Neural progenitor cell (in vitro differentiated cells): Measurements from ENCODE around the gene RAP1A. TPM values are rescaled to one million over a fixed set of nuclear protein-coding genes. Genes with fewer than 3 reads are reported as not detected.

Experiments
- DNase-seq: peaks from one replicate; pipeline ENCODE4 v3.0.0-alpha.2; 2016; ENCODE audit warnings: low spot score
- H2AFZ ChIP-seq: fragments of 200-600 bp; sonication (generic); replicated peaks from 2 replicates; pipeline ENCODE4 v1.6.1; 2016; ENCODE audit warnings: antibody characterized with exemption
- H3F3A ChIP-seq: fragments of 200-600 bp; sonication (generic); 2 replicates; pipeline ENCODE4 v1.6.1; 2016; ENCODE audit warnings: antibody characterized with exemption, low read depth
- H3K27ac ChIP-seq: fragments of 200-600 bp; sonication (generic); 2 replicates; pipeline ENCODE4 v1.5.1; 2016; ENCODE audit warnings: mild to moderate bottlenecking
- H3K27me3 ChIP-seq: fragments of 200-600 bp; sonication (generic); 2 replicates; pipeline ENCODE4 v1.6.1; 2016; ENCODE audit warnings: mild to moderate bottlenecking, moderate library complexity
- H3K36me3 ChIP-seq: fragments of 200-600 bp; sonication (generic); 2 replicates; pipeline ENCODE4 v1.5.1; 2016
- H3K4me1 ChIP-seq: fragments of 200-600 bp; sonication (generic); 2 replicates; pipeline ENCODE4 v1.6.1; 2016; ENCODE audit warnings: mixed run types
- H3K4me2 ChIP-seq: fragments of 200-600 bp; sonication (generic); 2 replicates; pipeline ENCODE4 v1.6.1; 2016
- H3K4me3 ChIP-seq: fragments of 200-600 bp; sonication (generic); 2 replicates; pipeline ENCODE4 v1.5.1; 2016
- H3K79me2 ChIP-seq: fragments of 200-600 bp; sonication (generic); 2 replicates; pipeline ENCODE4 v1.6.1; 2016; ENCODE audit warnings: low read depth
- H3K9ac ChIP-seq: fragments of 200-600 bp; sonication (generic); 2 replicates; pipeline ENCODE4 v1.6.1; 2016
- H3K9me3 ChIP-seq: fragments of 200-600 bp; sonication (generic); 2 replicates; pipeline ENCODE4 v1.5.1; 2016; ENCODE audit warnings: low read depth
- H4K20me1 ChIP-seq: fragments of 200-600 bp; sonication (generic); 2 replicates; pipeline ENCODE4 v1.6.1; 2016; ENCODE audit warnings: low read depth
- H3K27ac Mint-ChIP-seq: 3 replicates; pipeline ENCODE4 v1.8.0; 2021; ENCODE audit warnings: mixed read lengths
- H3K27me3 Mint-ChIP-seq: 2 replicates; pipeline ENCODE4 v1.8.0; 2022; ENCODE audit warnings: low read depth, mild to moderate bottlenecking, inconsistent platforms, moderate library complexity, mixed read lengths; ENCODE audit not compliant: insufficient read depth
- H3K36me3 Mint-ChIP-seq: 3 replicates; pipeline ENCODE4 v1.8.0; 2021; ENCODE audit warnings: mixed read lengths
- H3K4me1 Mint-ChIP-seq: 3 replicates; pipeline ENCODE4 v1.8.0; 2021; ENCODE audit warnings: mixed read lengths
- H3K4me3 Mint-ChIP-seq: 3 replicates; pipeline ENCODE4 v1.8.0; 2021; ENCODE audit warnings: mild to moderate bottlenecking, moderate library complexity, mixed read lengths
- H3K9me3 Mint-ChIP-seq: 3 replicates; pipeline ENCODE4 v1.8.0; 2020; ENCODE audit warnings: mixed read lengths
- EZH2 ChIP-seq: fragments of 200-600 bp; sonication (generic); IDR thresholded peaks from 2 replicates; pipeline ENCODE4 v1.6.1; 2017; ENCODE audit warnings: antibody characterized with exemption, mild to moderate bottlenecking, moderate library complexity
- EZH2phosphoT487 ChIP-seq: fragments of 200-600 bp; sonication (generic); IDR thresholded peaks from 2 replicates; pipeline ENCODE4 v1.6.1; 2017; ENCODE audit warnings: antibody characterized with exemption
- total RNA-seq: library from RNA; depleted of rRNA; stranded (reverse); fragments of >200 nt; gene quantifications from 2 replicates; pipeline ENCODE4 v1.2.3, GENCODE V29; 2015; ENCODE audit warnings: low replicate concordance
- TF ChIP-seq, protein P1 (sequence below): fragments of 200-600 bp; sonication (generic); IDR thresholded peaks from 2 replicates; pipeline ENCODE4 v1.5.1; 2017; ENCODE audit warnings: antibody characterized with exemption, mild to moderate bottlenecking

RAP1A gene
- total RNA-seq, 1 donor from 2014 or later: 27.5 TPM

DNA sequence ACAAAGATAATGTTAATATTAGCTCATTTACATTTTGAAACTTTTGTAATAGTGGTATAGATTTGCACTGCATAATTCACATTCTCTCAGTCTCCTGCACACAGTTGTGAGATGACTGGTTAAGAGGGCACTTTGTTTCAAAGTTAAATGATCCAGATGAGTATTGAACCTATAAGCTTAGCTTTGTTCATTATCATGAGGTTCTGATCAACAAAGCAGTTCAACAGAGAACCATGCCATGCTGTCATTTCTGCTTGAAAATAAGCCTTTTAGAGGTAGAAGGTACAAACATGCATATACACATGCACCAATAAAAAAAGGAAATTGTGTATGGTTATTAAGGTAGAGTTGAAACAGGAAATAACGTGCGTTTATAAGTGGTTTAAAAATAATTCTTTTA, 4.8 kb downstream of the RAP1A start:
- Mint-ChIP-seq H3K9me3 (no peaks in the 10 kb centered on the region), H3K27me3 (no peaks in the 10 kb centered on the region), H3K36me3 (no peaks in the 10 kb centered on the region), H3K4me3 (no peak overlapping the region), H3K27ac (no peak overlapping the region), H3K4me1 (peaks cover 18% of the 10 kb centered on the region)
- no peak overlapping the region for H3K4me2 ChIP-seq
- H3K27ac ChIP-seq: no peak overlapping the region
- no peak overlapping the region for H3K4me3 ChIP-seq
- H3K9me3 ChIP-seq: no peaks in the 10 kb centered on the region
- no peaks in the 10 kb centered on the region for H3K36me3 ChIP-seq
- peaks cover 48% of the 10 kb centered on the region for H4K20me1 ChIP-seq
- DNase-seq: no peak
- H2AFZ ChIP-seq: no peak overlapping the region
- peaks cover 95% of the 10 kb centered on the region for H3K79me2 ChIP-seq
- peaks cover 17% of the 10 kb centered on the region for H3K4me1 ChIP-seq
- H3K9ac ChIP-seq: no peak overlapping the region
- TF ChIP-seq, protein P1, sequence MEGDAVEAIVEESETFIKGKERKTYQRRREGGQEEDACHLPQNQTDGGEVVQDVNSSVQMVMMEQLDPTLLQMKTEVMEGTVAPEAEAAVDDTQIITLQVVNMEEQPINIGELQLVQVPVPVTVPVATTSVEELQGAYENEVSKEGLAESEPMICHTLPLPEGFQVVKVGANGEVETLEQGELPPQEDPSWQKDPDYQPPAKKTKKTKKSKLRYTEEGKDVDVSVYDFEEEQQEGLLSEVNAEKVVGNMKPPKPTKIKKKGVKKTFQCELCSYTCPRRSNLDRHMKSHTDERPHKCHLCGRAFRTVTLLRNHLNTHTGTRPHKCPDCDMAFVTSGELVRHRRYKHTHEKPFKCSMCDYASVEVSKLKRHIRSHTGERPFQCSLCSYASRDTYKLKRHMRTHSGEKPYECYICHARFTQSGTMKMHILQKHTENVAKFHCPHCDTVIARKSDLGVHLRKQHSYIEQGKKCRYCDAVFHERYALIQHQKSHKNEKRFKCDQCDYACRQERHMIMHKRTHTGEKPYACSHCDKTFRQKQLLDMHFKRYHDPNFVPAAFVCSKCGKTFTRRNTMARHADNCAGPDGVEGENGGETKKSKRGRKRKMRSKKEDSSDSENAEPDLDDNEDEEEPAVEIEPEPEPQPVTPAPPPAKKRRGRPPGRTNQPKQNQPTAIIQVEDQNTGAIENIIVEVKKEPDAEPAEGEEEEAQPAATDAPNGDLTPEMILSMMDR: no peak
- TF ChIP-seq EZH2 (no peak), EZH2phosphoT487 (no peak)
- peaks cover 9% of the 10 kb centered on the region for H3F3A ChIP-seq
- no peaks in the 10 kb centered on the region for H3K27me3 ChIP-seq

DNA sequence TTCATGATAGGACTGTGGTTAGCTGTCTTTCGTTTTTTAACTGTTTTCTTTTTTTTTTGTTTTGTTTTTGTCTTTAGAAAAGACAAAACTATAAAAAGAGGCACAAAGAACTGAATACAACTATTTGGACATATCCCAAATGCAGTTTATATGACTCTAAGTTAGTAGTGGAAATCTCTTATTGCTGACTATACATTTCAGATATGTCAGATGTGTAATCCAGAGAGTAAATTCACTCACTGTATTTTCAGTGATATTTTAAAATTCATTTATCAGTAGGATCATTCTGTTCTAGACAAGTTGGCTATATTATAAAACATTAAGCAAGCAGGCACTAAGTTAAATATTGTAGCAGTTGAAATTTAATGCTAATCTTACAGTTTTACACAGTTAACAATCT, 5.7 kb downstream of the RAP1A start:
- H3K36me3 ChIP-seq: no peaks in the 10 kb centered on the region
- no peak overlapping the region for H3K4me2 ChIP-seq
- DNase-seq: no peak
- H3K27ac Mint-ChIP-seq: no peak overlapping the region
- H3K9me3 Mint-ChIP-seq: no peaks in the 10 kb centered on the region
- no peaks in the 10 kb centered on the region for H3K36me3 Mint-ChIP-seq
- peaks cover 6% of the 10 kb centered on the region for H3F3A ChIP-seq
- TF ChIP-seq, protein P1: no peak
- H3K79me2 ChIP-seq: peaks cover 100% of the 10 kb centered on the region
- H2AFZ ChIP-seq: no peak overlapping the region
- H3K27ac ChIP-seq: no peak overlapping the region
- H3K9me3 ChIP-seq: no peaks in the 10 kb centered on the region
- no peak overlapping the region for H3K4me3 Mint-ChIP-seq
- H3K9ac ChIP-seq: no peak overlapping the region
- peaks cover 48% of the 10 kb centered on the region for H4K20me1 ChIP-seq
- no peaks in the 10 kb centered on the region for H3K27me3 Mint-ChIP-seq
- H3K4me1 Mint-ChIP-seq: peaks cover 18% of the 10 kb centered on the region
- H3K4me1 ChIP-seq: peaks cover 17% of the 10 kb centered on the region
- no peaks in the 10 kb centered on the region for H3K27me3 ChIP-seq
- no peak overlapping the region for H3K4me3 ChIP-seq

DNA sequence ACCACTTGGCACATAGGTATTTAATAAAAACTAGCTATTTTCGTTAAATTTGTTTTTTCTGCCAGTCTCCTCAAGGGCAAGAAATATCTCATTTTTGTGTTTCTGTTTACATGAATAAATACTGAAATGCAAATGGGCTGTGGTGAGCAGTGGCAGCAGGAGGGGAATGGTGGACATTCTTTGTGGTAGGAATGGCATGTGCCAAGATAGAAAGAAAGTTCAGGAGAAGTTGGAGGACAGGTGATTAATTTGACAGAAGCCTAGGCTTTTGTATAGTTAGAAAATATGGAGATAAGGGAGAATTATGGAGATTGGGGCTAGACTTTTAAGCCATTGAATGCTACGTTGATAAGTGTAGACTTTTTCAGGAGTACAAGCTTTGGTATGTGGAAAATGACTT, 8.6 kb downstream of the RAP1A start:
- H3K4me3 ChIP-seq: no peak overlapping the region
- Mint-ChIP-seq H3K27me3 (no peaks in the 10 kb centered on the region), H3K27ac (no peak overlapping the region), H3K36me3 (peaks cover 1% of the 10 kb centered on the region), H3K9me3 (no peaks in the 10 kb centered on the region), H3K4me1 (no peaks in the 10 kb centered on the region), H3K4me3 (no peak overlapping the region)
- no peak for TF ChIP-seq EZH2phosphoT487
- no peak for TF ChIP-seq EZH2
- TF ChIP-seq, protein P1: no peak
- no peak overlapping the region for H3K4me2 ChIP-seq
- peaks cover 24% of the 10 kb centered on the region for H4K20me1 ChIP-seq
- peaks cover 99% of the 10 kb centered on the region for H3K79me2 ChIP-seq
- no peaks in the 10 kb centered on the region for H3K9me3 ChIP-seq
- no peak overlapping the region for H2AFZ ChIP-seq
- H3K27ac ChIP-seq: no peak overlapping the region
- DNase-seq: no peak
- H3K27me3 ChIP-seq: no peaks in the 10 kb centered on the region
- H3F3A ChIP-seq: peaks cover 3% of the 10 kb centered on the region
- no peak overlapping the region for H3K9ac ChIP-seq
- H3K36me3 ChIP-seq: no peaks in the 10 kb centered on the region
- H3K4me1 ChIP-seq: peaks cover 5% of the 10 kb centered on the region
